ENCODE data around the gene AMDHD2. TPM values are rescaled to one million over a fixed set of nuclear protein-coding genes. Genes with fewer than 3 reads are reported as not detected.
"Not testable (repeated sequence)": the region's sequence is repeated elsewhere in the genome, so short reads cannot be mapped to it uniquely, and the experiment has no call there.

The AMDHD2 gene, protein sequence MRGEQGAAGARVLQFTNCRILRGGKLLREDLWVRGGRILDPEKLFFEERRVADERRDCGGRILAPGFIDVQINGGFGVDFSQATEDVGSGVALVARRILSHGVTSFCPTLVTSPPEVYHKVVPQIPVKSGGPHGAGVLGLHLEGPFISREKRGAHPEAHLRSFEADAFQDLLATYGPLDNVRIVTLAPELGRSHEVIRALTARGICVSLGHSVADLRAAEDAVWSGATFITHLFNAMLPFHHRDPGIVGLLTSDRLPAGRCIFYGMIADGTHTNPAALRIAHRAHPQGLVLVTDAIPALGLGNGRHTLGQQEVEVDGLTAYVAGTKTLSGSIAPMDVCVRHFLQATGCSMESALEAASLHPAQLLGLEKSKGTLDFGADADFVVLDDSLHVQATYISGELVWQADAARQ
- 15.6 TPM for total RNA-seq

DNA sequence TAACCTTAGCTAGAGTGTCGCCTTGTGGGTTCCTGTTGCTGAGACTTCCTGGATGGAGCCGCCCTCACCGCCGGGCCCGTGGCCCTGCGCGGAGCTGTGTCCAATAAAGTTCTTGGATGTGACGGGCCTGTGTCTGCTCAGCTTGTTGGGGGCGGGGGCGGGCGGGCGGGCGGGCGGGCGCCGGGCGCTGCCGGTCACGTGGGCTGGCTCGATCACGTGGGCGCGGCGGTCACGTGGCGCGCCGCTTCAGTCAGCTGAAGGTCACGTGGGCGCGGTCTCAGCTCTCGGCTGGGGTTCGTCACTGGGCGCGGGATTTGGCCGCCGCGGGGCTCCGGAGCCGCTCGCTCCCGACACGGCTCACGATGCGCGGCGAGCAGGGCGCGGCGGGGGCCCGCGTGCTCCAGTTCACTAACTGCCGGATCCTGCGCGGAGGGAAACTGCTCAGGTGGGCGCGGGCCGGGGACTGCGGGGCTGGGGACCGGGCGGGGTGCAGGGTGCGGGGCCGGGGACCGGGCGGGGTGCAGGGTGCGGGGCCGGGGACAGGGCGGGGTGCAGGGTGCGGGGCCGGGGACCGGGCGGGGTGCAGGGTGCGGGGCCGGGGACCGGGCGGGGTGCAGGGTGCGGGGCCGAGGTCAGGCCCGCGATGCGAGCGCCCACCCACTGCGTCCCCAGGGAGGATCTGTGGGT, at the start of gene AMDHD2:
Gene AMDHD2 (plus strand): TSS at position 275 of the 687 bp plus-strand sequence. CDS start 88 bp downstream, at position 363.
- peak; percentile 86 for DNase-seq

DNA sequence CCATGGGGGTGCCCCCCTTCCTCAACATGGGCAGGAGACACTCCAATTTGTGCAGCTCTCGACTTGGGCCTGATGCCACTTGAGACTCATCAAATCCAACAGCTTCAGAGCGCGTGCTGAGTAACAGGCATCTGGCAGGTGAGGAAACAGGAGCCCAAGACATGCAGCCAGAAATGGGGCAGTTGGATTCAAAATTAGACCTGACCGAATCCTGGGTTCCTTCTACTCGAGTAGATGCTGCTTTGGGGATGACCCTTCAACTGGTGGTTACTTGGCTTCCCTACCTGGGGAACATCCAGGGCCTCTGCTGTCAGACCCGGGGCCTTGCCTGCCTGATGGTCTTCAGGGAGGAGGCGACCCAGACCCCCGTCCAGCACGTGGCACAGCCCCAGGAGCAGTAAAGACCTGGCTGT, 49.6 kb upstream of the AMDHD2 start:
- no peak for DNase-seq

DNA sequence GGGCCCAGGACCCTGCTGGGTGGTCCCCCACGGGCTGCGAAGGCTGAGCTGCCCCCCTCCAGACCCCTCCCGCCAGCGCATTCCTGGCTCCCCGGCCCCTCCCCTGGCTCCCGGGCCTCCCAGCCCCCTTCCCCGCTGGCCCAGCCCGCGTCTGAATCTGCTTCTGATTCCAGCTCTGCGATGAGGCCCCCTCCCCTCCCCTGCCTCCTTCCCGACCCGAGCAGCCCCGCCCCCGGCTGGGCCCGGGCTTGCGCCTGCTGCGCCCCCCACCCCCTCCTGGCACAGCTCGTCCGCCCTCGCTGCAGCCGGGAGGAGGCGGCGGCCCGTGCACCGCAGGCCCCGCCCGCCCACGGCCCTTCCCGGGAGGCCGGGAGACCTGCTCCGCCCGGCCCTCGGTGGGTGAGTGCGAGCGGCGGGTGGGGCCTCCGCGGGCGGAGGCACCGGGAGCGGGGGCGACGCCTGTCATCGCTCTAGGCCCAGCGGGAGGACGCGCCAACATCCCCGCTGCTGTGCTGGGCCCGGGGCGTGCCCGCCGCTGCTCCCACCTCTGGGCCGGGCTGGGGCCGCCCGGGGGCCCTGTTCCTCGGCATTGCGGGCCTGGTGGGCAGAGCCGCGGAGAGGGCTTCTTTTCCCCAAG, 49.0 kb upstream of the AMDHD2 start, which contains the start of gene NTN3:
Gene NTN3 (plus strand): TSS at position 282 of the 637 bp plus-strand sequence. CDS start 405 bp downstream, outside the sequence.
- DNase-seq: peak; percentile 76

DNA sequence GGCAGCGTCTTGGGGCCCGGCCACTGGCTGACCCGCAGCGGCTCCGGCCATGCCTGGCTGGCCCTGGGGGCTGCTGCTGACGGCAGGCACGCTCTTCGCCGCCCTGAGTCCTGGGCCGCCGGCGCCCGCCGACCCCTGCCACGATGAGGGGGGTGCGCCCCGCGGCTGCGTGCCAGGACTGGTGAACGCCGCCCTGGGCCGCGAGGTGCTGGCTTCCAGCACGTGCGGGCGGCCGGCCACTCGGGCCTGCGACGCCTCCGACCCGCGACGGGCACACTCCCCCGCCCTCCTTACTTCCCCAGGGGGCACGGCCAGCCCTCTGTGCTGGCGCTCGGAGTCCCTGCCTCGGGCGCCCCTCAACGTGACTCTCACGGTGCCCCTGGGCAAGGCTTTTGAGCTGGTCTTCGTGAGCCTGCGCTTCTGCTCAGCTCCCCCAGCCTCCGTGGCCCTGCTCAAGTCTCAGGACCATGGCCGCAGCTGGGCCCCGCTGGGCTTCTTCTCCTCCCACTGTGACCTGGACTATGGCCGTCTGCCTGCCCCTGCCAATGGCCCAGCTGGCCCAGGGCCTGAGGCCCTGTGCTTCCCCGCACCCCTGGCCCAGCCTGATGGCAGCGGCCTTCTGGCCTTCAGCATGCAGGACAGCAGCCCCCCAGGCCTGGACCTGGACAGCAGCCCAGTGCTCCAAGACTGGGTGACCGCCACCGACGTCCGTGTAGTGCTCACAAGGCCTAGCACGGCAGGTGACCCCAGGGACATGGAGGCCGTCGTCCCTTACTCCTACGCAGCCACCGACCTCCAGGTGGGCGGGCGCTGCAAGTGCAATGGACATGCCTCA, 48.3 kb upstream of the AMDHD2 start:
- DNase-seq: no peak

DNA sequence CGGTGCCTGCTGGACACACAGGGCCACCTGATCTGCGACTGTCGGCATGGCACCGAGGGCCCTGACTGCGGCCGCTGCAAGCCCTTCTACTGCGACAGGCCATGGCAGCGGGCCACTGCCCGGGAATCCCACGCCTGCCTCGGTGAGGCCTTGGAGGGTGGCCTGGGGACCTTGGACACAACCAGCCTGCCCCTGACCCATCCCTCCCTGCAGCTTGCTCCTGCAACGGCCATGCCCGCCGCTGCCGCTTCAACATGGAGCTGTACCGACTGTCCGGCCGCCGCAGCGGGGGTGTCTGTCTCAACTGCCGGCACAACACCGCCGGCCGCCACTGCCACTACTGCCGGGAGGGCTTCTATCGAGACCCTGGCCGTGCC, 47.7 kb upstream of the AMDHD2 start:
- DNase-seq: no peak

DNA sequence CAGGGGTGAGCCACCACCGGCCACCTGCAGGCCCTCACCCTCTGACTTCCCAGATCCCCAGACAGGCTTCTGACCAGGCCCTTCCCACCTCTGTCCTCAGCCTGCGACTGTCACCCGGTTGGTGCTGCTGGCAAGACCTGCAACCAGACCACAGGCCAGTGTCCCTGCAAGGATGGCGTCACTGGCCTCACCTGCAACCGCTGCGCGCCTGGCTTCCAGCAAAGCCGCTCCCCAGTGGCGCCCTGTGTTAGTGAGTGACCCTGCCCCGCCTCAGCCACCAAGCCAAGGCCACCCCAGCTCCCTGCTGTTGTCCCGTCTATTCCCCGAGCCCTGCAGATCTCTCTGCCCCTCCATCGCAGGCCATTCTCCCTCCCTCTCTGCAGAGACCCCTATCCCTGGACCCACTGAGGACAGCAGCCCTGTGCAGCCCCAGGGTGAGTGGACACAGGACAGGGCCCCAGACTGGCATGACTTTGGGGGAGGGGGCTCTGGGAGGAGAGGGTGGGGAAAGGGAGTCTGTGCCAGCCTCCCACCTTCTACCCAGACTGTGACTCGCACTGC, 47.2 kb upstream of the AMDHD2 start:
- DNase-seq: no peak

DNA sequence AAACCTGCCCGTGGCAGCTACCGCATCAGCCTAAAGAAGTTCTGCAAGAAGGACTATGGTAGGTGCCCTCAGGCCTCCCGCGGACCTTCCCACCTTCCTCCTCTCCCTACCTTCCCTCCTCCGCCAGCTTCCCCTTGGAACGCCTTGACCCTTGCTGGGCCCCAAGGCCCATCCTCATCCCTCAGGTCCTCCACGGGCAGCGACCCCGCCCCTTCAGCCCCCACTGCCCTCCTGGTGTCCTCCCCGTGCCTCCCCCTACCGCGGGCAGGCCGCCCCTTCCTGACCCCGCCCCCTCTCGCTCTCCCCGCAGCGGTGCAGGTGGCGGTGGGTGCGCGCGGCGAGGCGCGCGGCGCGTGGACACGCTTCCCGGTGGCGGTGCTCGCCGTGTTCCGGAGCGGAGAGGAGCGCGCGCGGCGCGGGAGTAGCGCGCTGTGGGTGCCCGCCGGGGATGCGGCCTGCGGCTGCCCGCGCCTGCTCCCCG, 46.7 kb upstream of the AMDHD2 start:
- DNase-seq: no peak

DNA sequence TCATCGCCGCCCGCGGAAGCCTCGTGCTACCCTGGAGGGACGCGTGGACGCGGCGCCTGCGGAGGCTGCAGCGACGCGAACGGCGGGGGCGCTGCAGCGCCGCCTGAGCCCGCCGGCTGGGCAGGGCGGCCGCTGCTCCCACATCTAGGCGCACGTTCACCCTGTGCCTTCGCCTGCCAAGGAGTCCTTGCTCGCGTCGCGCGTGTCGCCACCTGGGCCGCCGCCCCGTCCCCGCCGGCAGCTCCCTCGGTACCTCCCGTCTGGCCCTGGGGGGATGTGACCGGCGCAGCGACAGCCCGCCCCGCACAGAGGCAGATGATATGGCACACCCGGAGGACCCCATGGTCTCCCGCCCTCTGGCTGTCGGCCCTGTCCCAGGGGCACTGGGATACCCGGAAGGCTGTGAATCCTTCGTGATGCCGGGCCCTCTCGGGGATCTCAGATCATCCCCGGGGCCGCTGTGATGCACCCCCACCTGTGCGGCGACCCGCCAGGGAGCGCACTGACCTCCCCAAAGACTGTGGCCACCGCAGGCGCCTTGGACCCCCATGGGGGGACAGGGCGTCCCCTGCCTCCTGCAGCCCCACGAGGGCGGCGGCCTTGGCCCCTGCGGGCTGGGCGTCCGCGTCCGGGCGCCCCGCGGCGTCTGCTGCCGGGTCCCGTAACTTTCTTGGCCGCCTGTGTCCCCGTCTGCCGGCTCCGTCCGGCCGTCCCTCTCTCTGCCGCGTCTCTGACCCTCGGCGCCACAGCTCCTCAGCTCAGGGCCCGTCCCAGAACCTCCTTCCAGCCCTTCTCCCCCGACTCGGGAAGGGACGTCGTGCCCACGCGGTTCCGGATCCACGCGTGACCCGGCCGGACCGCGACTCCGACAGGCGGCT, 45.9 kb upstream of the AMDHD2 start:
- peak; percentile 22 for DNase-seq

DNA sequence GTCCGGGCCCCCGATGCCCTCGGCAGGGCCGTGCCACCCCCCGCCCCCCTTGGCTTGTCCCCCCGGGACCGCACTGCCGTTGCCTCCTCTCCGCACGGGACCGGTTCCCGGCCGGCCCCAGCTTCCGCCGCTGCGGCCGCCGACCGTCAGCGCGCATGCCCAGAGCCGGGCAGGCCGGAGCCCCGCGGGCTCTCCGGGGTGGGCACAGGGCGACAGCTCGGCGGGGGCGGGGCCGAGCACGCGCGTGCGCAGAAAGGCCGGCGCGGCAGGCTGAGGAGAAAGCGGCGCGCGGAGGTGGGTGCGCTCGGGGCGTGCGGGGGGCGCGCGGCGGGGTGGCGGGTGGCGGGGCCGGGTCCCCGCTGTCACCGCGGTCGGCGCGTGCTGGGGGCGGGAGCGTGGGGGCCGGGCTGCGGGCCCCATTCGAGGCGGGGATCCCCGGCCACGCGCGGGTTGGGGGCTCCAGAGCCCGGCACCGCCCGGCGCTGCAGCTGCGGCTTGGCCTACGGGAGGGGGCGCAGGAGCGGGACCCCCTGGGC, 45.2 kb upstream of the AMDHD2 start, which contains the start of gene TBC1D24:
Gene TBC1D24 (plus strand): TSS at position 251 of the 536 bp plus-strand sequence. CDS start 21,022 bp downstream, outside the sequence.
- peak; percentile 52 for DNase-seq

DNA sequence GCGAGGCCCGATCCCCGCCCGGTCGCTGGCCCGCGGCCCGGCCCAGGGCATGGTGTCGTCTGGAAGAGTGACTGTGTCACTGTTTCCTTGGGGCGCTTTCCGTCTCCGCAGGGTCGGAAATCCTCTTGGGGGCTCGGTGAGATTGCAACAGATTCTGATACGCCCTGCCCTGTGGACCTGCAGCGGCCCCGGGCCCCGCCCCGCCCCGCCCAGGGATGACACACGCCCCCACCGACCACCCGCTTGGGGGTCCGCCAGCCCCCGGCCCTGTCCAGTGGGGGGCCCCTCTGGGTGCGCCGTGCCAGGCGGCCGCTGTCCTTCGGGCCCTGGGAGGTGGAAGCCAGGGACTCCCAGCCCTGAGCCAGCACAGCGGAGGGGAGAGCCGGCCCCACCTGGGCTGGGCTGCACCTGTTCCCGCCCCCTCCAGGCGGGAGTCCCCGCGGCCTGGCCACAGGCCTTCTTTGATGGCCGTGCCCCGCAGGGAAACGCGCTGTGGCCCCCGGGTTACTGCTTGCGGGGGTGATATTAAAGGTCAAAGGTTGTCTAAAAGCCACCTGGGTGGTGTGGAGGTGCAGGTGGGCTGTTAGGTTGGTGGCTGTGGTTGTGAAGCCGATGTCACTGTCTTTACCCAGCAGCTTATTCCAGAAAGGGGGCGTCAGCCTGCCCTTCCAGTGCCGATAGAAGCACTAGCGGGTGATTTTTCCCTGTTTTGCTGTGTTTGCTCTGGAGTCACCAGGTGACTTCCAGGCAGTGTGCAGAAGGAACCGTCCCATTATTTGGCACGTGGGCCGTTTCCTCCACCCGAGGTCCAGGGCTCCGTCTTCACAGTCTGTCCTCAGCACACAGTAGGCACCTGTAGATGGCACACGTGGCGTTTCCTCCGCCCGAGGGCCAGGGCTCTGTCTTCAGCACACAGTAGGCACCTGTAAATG, 44.5 kb upstream of the AMDHD2 start:
- DNase-seq: no peak

DNA sequence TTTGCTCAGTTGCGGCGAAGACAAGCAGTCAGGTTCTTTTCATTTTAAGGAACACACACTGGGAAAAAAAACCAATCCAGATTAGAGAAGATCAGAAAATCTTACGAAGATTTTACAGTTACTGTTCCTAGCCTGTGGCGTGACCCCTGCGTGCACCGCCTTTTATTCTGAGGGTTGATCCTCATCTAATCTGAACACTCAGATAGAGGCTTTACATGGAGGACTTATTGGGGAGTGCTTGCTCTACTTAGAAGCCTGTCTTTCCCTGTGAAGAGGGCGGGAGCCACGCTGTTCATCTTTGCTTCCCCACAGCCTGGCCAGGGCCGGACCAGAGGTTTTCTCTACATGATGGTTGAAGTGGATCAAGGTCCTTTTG, 43.8 kb upstream of the AMDHD2 start:
- DNase-seq: no peak

DNA sequence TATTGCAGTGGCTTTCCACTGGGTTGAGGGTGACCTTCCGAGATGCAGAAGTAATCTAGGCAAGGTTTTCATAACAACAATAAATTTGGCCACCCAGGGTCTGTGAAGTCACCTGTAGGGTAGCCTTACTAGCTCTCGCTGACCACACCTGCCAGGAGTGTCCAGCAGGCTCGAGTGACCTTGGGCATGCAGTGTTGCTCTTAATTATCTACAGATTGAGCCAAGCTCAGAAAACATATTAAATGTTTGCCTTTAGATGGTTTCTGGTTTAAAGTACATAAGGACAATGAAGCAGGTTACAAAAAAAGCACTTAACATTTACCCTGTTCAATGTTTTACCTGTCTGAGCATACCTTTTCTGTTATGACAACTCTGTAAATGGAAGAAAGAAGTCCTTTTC, 43.4 kb upstream of the AMDHD2 start:
- no peak for DNase-seq

DNA sequence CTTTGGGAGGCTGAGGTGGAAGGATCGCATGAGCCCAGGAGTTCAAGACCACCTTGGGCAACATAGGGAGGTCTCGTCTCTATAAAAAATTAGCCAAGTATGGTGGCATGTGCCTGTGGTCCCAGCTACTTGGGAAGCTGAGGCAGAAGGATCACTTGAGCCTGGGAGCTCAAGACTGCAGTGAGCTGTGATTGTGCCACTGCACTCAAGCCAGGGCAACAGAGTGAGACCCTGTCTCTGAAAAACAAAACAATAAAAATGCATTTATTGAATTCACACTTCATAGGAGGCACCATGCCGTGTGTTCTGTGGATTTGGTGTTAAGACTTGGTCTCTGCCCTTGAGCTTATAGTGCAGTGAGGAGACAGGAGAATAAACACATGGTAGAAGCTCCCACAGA, 42.8 kb upstream of the AMDHD2 start:
- no peak for DNase-seq

DNA sequence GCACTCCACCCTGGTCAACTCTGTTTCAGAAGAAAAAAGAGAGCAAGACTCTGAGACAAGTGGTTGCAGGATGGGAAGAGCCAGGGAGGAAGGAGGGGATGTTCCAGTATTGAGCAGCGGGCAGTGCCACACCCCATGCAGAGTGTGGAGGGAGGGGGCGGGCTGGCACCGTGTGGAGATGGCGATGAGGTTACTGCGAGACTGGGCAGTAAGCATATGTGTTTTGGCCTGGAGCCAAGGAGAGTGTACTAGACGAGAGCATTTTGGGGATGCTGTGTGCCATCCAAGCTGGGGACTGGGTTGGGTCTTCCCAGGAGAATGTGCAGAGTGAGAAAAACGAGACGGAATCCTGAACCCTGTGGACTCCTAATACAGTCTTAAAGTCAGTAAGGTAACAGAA, 41.9 kb upstream of the AMDHD2 start:
- no peak for DNase-seq

DNA sequence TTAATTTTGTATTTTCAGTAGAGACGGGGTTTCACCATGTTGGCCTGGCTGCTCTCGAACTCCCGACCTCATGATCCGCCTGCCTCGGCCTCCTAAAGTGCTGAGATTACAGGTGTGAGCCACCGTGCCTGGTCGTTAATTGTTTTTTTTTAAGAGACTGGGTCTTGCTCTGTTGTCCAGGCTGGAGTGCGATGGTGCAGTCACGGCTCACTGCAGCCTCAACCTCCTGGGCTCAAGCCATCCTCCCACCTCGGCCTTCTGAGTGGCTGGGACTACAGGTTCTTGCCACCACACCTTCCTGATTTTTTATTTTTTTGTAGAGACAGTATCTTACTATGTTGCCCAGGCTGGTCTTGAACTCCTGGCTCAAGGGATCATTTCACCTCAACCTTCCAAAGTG, 40.2 kb upstream of the AMDHD2 start:
- not testable (repeated sequence) for DNase-seq

DNA sequence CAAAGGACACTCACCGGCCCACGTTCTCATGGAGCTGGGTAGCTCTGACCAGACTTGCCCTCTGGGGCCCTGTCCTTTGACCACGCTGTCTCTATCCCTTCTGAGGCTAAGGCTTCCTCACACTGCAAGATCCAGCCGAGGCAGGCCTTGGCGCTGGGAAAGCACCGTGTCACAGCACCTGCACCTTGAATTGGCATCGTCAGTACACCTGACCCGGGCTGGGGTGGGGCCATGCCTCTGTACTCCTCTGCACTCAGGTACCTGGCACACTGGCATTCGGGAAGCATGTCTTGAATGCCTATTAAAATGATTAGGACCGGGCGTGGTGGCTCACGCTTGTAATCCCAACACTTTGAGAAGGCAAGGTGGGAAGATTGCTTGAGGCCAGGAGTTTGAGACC, 39.2 kb upstream of the AMDHD2 start:
- DNase-seq: no peak

DNA sequence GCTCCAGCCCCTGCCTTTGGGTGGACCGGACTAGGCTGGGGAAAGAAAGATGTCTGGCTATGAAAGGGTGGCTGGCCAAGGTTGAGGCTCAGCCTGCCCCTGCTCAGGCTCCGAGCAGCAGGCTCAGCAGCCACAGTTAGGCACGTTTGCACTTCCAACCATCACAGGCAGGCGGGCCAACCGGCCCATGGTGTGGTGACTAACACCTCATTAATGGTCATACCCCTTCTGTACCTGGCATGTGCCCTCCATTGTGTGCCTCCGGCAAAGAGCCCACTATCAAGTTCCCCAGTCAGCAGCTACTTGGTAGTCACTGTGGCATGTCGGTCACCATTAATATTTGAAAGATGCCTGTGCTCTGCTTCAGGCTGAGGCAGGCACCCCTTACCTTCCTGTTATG, 38.5 kb upstream of the AMDHD2 start:
- DNase-seq: no peak

DNA sequence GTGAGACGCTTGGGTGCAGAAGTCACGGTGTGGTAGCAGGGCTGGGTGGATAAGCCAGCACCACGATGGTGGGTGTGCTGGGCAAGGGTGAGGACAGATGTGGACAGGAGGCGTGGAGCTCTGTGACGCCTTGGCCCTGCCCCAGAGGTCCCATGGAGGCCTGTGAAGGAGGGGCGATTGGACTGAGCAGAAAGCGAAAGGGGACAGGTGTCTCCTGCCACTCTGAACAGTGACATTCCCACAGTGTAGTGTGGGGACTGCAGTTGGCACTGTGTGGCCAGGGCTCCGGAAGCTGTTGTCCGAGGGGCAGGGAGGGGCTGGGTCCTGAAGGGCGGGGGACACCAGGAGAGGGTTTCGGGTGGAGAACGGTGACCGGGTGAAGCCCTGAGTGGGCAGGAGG, 37.9 kb upstream of the AMDHD2 start:
- no peak for DNase-seq

Measured in skin of body (tissue), 2 donors.